ENCODE results near the gene RIMS1.

DNA sequence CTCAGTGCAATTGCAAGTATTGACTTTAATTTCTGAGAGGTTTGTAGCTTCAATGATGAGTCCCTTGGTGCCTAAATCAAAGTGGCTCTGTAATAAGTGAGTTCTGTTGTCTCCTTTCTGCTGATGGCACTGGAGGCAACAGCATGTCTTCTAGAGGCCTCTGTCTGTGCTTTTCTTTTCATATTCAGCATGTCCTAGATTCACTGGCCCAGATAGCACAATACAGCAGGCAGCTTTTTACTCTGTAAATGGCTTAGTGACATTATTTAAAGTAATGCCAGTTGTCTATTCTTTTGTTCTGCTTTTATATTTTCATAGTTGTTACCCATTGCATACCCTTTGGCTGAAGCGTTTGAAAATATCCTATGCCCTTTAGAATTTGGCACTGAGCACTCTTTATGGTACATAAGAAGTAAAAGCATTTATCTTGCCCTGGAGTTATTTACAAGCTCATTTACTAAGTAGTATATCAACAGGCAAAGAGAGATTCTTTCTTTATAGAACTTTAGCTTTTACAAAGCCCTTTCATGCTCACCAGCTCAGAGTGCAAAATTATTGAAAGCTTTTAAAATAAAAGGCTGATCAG lies 464.0 kb downstream of the RIMS1 start:
- TF ChIP-seq, protein P1, sequence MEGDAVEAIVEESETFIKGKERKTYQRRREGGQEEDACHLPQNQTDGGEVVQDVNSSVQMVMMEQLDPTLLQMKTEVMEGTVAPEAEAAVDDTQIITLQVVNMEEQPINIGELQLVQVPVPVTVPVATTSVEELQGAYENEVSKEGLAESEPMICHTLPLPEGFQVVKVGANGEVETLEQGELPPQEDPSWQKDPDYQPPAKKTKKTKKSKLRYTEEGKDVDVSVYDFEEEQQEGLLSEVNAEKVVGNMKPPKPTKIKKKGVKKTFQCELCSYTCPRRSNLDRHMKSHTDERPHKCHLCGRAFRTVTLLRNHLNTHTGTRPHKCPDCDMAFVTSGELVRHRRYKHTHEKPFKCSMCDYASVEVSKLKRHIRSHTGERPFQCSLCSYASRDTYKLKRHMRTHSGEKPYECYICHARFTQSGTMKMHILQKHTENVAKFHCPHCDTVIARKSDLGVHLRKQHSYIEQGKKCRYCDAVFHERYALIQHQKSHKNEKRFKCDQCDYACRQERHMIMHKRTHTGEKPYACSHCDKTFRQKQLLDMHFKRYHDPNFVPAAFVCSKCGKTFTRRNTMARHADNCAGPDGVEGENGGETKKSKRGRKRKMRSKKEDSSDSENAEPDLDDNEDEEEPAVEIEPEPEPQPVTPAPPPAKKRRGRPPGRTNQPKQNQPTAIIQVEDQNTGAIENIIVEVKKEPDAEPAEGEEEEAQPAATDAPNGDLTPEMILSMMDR (IDR thresholded peaks at IDR 0.05 in 4 of 5, conservative IDR thresholded peaks at IDR 0.05 in 1 of 5) = no peak
- no peak for TF ChIP-seq POLR2A (IDR thresholded peaks at IDR 0.05)

Data from gastrocnemius medialis (tissue), 4 donors.